HepG2 (cell line): Measurements from ENCODE around the gene SCP2. TPM values are rescaled to one million over a fixed set of nuclear protein-coding genes. Genes with fewer than 3 reads are reported as not detected.

ENCODE experiments used
- ATAC-seq: fragments of 200-7000 bp; cut with Tn5 transposase; 3 replicates; pipeline ENCODE4 v1.9.1; 2020; ENCODE audit warnings: mild to moderate bottlenecking, moderate library complexity
- BruUV-seq: library from RNA; stranded (reverse); fragments of 400-500 nt; replicated peaks from 2 replicates; lab custom pipeline; 2021; lab: Mats Ljungman, UMichigan
- CTCF ChIA-PET: fragments of 300-600 bp; formaldehyde crosslinking; extraction: SDS; loops from one replicate; lab custom pipeline; 2021; ENCODE audit warnings: low total read pairs, inconsistent platforms, low intra/inter-chr PET ratio; lab: Yijun Ruan, JAX
- POLR2A ChIA-PET: fragments of 350-600 bp; sonication (Branson Sonifier 250); formaldehyde crosslinking; loops from one replicate; lab custom pipeline; 2020; ENCODE audit warnings: antibody characterized with exemption, inconsistent platforms; lab: Yijun Ruan, JAX
- DNase-seq: peaks from one replicate; pipeline ENCODE4 v3.0.0-alpha.2; 2015; ENCODE audit warnings: low spot score
- FAIRE-seq: peaks from 3 replicates; lab custom pipeline; 2011; peaks lifted over from hg19 to GRCh38; lab: Jason Lieb, UNC
- H2AFZ ChIP-seq: one replicate; pipeline ENCODE4 v1.6.1; 2011; ENCODE audit warnings: low read length, inconsistent platforms
- H3K27ac ChIP-seq: fragments of 300-600 bp; 3 replicates; pipeline ENCODE4 v1.8.0; 2011; ENCODE audit warnings: mixed run types, mild to moderate bottlenecking, mixed read lengths, low read length, inconsistent platforms; ENCODE audit not compliant: insufficient read depth; ENCODE audit errors: extremely low read length
- H3K27me3 ChIP-seq, 2 experiments: fragments of 200-600 bp in 1 of 2; 2 replicates in 1 of 2; 3 replicates in 1 of 2; pipeline versions ENCODE4 v1.6.0 to v1.8.0; 2011; ENCODE audit warnings: low read length in 2 of 2, mild to moderate bottlenecking in 2 of 2, moderate library complexity in 2 of 2, inconsistent platforms in 1 of 2; ENCODE audit not compliant: insufficient read depth in 2 of 2, control insufficient read depth in 1 of 2
- H3K36me3 ChIP-seq, 2 experiments: fragments of 200-600 bp in 1 of 2; replicated peaks in 1 of 2; 2 replicates in 1 of 2; 3 replicates in 1 of 2; pipeline versions ENCODE4 v1.5.1 to v1.8.0; 2011; ENCODE audit warnings: low read length in 2 of 2, inconsistent platforms in 1 of 2; ENCODE audit not compliant: insufficient read depth in 2 of 2, control insufficient read depth in 1 of 2
- H3K4me1 ChIP-seq: 2 replicates; pipeline ENCODE4 v1.5.1; 2012; ENCODE audit warnings: low read length, inconsistent platforms; ENCODE audit not compliant: insufficient read depth
- H3K4me2 ChIP-seq: 2 replicates; pipeline ENCODE4 v1.6.0; 2011; ENCODE audit warnings: low read depth, low read length, inconsistent platforms
- H3K4me3 ChIP-seq, 3 experiments: fragments of 200-600 bp in 1 of 3; sonication (generic), shearing (Covaris generic) in 1 of 3; replicated peaks in 1 of 3; 2 replicates each; pipeline ENCODE4 v1.5.1; 2011 to 2016; ENCODE audit warnings: low read length in 3 of 3, inconsistent platforms in 2 of 3, low read depth in 2 of 3, mild to moderate bottlenecking in 2 of 3, control low read depth in 1 of 3, mixed read lengths in 1 of 3; ENCODE audit not compliant: insufficient read depth in 1 of 3
- H3K79me2 ChIP-seq: one replicate; pipeline ENCODE4 v1.6.1; 2011; ENCODE audit warnings: low read length, inconsistent platforms; ENCODE audit not compliant: insufficient read depth
- H3K9ac ChIP-seq: 2 replicates; pipeline ENCODE4 v1.6.0; 2011; ENCODE audit warnings: mild to moderate bottlenecking, low read depth, low read length, inconsistent platforms; ENCODE audit not compliant: insufficient read depth
- H3K9me3 ChIP-seq: 2 replicates; pipeline ENCODE4 v1.5.1; 2012; ENCODE audit warnings: mild to moderate bottlenecking, low read length
- H4K20me1 ChIP-seq: 2 replicates; pipeline ENCODE4 v1.6.0; 2011; ENCODE audit warnings: inconsistent platforms, mild to moderate bottlenecking, low read length, moderate library complexity; ENCODE audit not compliant: insufficient read depth
- ISX ChIP-seq: sonication (generic); formaldehyde crosslinking; conservative IDR thresholded peaks from 2 replicates; pipeline ENCODE4 v1.5.0; 2020; ENCODE audit warnings: missing genetic modification reagents
- MTF2 ChIP-seq: sonication (generic); formaldehyde crosslinking; IDR thresholded peaks from 2 replicates; pipeline ENCODE4 v1.5.0; 2020; ENCODE audit warnings: missing genetic modification reagents, borderline replicate concordance
- NFKB2 ChIP-seq: sonication (generic); formaldehyde crosslinking; IDR thresholded peaks from 2 replicates; pipeline ENCODE4 v1.4.0; 2020; ENCODE audit warnings: missing genetic modification reagents, borderline replicate concordance
- NPAS2 ChIP-seq: sonication (generic); formaldehyde crosslinking; IDR thresholded peaks from 2 replicates; pipeline ENCODE4 v1.8.0; 2022; ENCODE audit warnings: mild to moderate bottlenecking, missing genetic modification reagents, borderline replicate concordance
- PHF21A ChIP-seq: sonication (generic); formaldehyde crosslinking; IDR thresholded peaks from 2 replicates; pipeline ENCODE4 v1.5.0; 2020; ENCODE audit warnings: mild to moderate bottlenecking, missing genetic modification reagents
- SMARCE1 ChIP-seq: fragments of 450-650 bp; IDR thresholded peaks from 2 replicates; pipeline ENCODE4 v1.6.1; 2017; ENCODE audit warnings: borderline replicate concordance
- YEATS2 ChIP-seq: sonication (generic); formaldehyde crosslinking; IDR thresholded peaks from 2 replicates; pipeline ENCODE4 v1.4.0; 2020; ENCODE audit warnings: missing genetic modification reagents, borderline replicate concordance
- ZNF12 ChIP-seq: sonication (generic); formaldehyde crosslinking; IDR thresholded peaks from 2 replicates; pipeline ENCODE4 v1.5.0; 2020; ENCODE audit warnings: missing genetic modification reagents
- WGBS: methylation state at CpG from one replicate; pipeline ENCODE4 v1.1.6; 2017; ENCODE audit warnings: low lambda C conversion rate; 5-methylcytosine and 5-hydroxymethylcytosine counted together
- in situ Hi-C: cut with HindIII; loops from 2 replicates; pipeline ENCODE4 v1.10.0; 2017; ENCODE audit warnings: low pct_unique_long_range_greater_than_20kb; ENCODE audit not compliant: extremely low pct_ligation_motif_present
- intact Hi-C: fragments of 100-400 bp; cut with micrococcal nuclease; formaldehyde crosslinking; loops from one replicate; pipeline ENCODE4 v1.10.0; 2022; ENCODE audit not compliant: unreplicated experiment
- polyA plus RNA-seq, 8 experiments: library from polyadenylated mRNA; depleted of rRNA in 3 of 8; stranded (reverse) in 7 of 8; unstranded in 1 of 8; fragments of >200 nt; fragmentation: Illumina TruSeq in 4 of 8; extraction: Trizol in 4 of 8; gene quantifications; 2 replicates each; pipeline versions ENCODE4 v1.2.1 to v1.2.3, GENCODE V29; 2011 to 2016; ENCODE audit warnings: low read depth in 4 of 8, missing spikeins in 1 of 8, mixed read lengths in 1 of 8; ENCODE audit not compliant: insufficient read depth in 1 of 8
- total RNA-seq, 5 experiments: library from RNA; depleted of rRNA; stranded (reverse); fragments of >200 nt; fragmentation: Illumina TruSeq; extraction: Trizol; gene quantifications; 2 replicates each; pipeline ENCODE4 v1.2.3, GENCODE V29; 2016; ENCODE audit warnings: low read depth in 1 of 5
- TF ChIP-seq, protein P1 (sequence below): sonication (generic); formaldehyde crosslinking; IDR thresholded peaks from 2 replicates; pipeline ENCODE4 v1.5.0; 2020; ENCODE audit warnings: mild to moderate bottlenecking, missing genetic modification reagents, borderline replicate concordance
- TF ChIP-seq, protein P2 (sequence below): sonication (generic); formaldehyde crosslinking; IDR thresholded peaks from 2 replicates; pipeline ENCODE4 v1.5.0; 2020; ENCODE audit warnings: mild to moderate bottlenecking, low read depth, missing genetic modification reagents, borderline replicate concordance

Gene SCP2
- total and polyA plus RNA-seq, 2 of the 13 experiments (the other 11 are each of a cell fraction or from before 2014, with no cell fraction given) = 59.0 to 133 TPM

DNA sequence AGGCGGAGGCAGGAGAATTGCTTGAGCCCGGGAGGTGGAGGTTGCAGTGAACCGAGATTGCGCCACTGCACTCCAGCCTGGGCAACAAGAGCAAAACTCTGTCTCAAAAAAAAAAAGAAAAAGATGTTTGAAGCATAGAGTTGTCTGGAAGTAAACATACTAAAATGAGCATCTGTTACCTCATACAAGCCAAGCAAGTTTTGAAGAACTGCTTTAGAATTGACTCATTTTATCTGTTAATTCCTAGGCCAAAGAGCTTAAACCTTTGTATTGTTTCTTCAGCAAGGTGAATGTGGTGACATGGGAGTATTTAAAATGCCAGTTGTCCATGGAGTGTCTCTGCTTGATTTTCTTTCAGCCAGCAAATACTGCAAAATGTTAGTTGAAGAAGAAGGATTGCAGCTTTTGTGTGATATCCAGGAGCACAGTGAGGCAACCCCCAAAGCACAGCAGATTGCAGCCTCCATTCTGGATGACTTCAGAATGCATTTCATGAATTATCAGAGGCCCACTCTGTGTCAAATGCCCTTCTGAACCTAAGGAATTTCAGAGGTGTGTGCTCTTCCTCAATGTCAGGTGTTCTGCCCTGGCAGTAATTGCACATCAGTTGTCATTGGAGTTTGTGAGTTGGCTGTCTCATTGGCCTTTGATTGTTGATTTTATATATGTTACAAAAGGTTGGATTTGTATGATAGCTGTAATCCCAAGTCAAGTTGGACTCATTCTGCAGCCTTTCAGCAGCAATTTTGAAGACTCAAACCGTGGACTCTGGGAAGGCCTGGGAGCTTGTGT, 34.5 kb upstream of the SCP2 start (continued):
- TF ChIP-seq NFKB2 (CRISPR knock-in tag) = no peak
- TF ChIP-seq, protein P1, sequence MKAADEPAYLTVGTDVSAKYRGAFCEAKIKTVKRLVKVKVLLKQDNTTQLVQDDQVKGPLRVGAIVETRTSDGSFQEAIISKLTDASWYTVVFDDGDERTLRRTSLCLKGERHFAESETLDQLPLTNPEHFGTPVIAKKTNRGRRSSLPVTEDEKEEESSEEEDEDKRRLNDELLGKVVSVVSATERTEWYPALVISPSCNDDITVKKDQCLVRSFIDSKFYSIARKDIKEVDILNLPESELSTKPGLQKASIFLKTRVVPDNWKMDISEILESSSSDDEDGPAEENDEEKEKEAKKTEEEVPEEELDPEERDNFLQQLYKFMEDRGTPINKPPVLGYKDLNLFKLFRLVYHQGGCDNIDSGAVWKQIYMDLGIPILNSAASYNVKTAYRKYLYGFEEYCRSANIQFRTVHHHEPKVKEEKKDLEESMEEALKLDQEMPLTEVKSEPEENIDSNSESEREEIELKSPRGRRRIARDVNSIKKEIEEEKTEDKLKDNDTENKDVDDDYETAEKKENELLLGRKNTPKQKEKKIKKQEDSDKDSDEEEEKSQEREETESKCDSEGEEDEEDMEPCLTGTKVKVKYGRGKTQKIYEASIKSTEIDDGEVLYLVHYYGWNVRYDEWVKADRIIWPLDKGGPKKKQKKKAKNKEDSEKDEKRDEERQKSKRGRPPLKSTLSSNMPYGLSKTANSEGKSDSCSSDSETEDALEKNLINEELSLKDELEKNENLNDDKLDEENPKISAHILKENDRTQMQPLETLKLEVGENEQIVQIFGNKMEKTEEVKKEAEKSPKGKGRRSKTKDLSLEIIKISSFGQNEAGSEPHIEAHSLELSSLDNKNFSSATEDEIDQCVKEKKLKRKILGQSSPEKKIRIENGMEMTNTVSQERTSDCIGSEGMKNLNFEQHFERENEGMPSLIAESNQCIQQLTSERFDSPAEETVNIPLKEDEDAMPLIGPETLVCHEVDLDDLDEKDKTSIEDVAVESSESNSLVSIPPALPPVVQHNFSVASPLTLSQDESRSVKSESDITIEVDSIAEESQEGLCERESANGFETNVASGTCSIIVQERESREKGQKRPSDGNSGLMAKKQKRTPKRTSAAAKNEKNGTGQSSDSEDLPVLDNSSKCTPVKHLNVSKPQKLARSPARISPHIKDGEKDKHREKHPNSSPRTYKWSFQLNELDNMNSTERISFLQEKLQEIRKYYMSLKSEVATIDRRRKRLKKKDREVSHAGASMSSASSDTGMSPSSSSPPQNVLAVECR (CRISPR knock-in tag) = no peak
- no peak for TF ChIP-seq SMARCE1
- TF ChIP-seq ISX (CRISPR knock-in tag) = no peak
- TF ChIP-seq ZNF12 (CRISPR knock-in tag) = no peak

DNA sequence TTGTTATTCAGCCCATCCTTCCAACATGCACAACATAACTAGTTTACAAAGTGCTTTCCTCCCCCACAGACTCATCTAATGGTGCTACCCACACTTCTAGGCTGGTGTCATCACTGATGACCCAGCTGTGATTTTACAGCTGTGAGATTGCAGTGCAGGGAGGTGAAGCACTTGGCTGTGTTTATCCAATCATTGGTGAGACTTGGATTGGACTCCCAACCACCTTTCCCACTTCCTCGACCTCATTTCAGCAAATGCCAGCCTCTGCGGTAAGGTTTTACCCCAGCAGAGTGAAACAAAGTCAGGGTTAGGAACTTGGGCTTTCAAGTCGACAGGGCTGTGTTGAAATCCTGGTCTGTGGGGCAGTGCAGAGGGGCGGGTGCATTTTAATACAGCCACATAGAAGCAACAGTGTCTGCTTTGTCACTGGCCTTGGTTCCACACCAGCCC, 27.6 kb upstream of the SCP2 start:
- in situ Hi-C loops (no loop called here), intact Hi-C loops (no loop called here)
- no peaks in the 10 kb centered on the region for H3K9me3 ChIP-seq
- TF ChIP-seq, protein P2, sequence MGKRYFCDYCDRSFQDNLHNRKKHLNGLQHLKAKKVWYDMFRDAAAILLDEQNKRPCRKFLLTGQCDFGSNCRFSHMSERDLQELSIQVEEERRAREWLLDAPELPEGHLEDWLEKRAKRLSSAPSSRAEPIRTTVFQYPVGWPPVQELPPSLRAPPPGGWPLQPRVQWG (CRISPR knock-in tag) = no peak
- no peak for TF ChIP-seq YEATS2 (CRISPR knock-in tag)
- TF ChIP-seq NPAS2 = no peak
- no peak for TF ChIP-seq MTF2 (CRISPR knock-in tag)
- no peak for TF ChIP-seq PHF21A
- ChIA-PET POLR2A (no interaction called here), CTCF (no interaction called here)
- no TSS peak for BruUV-seq
- ATAC-seq = peak; percentile 75
- WGBS = 13% methylated on average over 4 of the region's 4 CpGs
- FAIRE-seq = peak; percentile 55
- H4K20me1 ChIP-seq = no peaks in the 10 kb centered on the region
- H2AFZ ChIP-seq = no peak overlapping the region
- H3K4me3 ChIP-seq = no peak overlapping the region
- peak overlapping the region; percentile 6; the same call in 1 of the 2 replicates for H3K9ac ChIP-seq
- DNase-seq = peak; percentile 30
- no peaks in the 10 kb centered on the region for H3K79me2 ChIP-seq
- H3K27ac ChIP-seq = no peak overlapping the region
- H3K4me2 ChIP-seq = peak overlapping the region; percentile 29; the same call in 1 of the 2 replicates
- H3K27me3 ChIP-seq = no peaks in the 10 kb centered on the region
- peaks cover 0 to 9% of the 10 kb centered on the region in 2 experiments; a peak in 2 of 5 replicates for H3K36me3 ChIP-seq
- H3K4me1 ChIP-seq = peaks cover 17% of the 10 kb centered on the region
